ENCODE results near the gene TWIST1. TPM values are rescaled to one million over a fixed set of nuclear protein-coding genes. Genes with fewer than 3 reads are reported as not detected.
A peak's percentile ranks its signal among the peaks of the same experiment; 100 is the strongest.

The TWIST1 gene
- total and polyA plus RNA-seq, 11 donors, result 0.38 to 4.6 (median 1.0) TPM

- H3K27ac ChIP-seq, result peak overlapping the region in 1 of 12 donors; percentile 32
- H3K36me3 ChIP-seq, result no peaks in the 10 kb centered on the region
- intact Hi-C loops (cut with DNase I), result no loop called here
- H3K4me1 ChIP-seq, result peaks cover 0 to 30% (median 10%) of the 10 kb centered on the region in 12 donors
- peaks cover 26 to 98% (median 79%) of the 10 kb centered on the region in 9 donors for H3K27me3 ChIP-seq
- TF ChIP-seq, protein P1, sequence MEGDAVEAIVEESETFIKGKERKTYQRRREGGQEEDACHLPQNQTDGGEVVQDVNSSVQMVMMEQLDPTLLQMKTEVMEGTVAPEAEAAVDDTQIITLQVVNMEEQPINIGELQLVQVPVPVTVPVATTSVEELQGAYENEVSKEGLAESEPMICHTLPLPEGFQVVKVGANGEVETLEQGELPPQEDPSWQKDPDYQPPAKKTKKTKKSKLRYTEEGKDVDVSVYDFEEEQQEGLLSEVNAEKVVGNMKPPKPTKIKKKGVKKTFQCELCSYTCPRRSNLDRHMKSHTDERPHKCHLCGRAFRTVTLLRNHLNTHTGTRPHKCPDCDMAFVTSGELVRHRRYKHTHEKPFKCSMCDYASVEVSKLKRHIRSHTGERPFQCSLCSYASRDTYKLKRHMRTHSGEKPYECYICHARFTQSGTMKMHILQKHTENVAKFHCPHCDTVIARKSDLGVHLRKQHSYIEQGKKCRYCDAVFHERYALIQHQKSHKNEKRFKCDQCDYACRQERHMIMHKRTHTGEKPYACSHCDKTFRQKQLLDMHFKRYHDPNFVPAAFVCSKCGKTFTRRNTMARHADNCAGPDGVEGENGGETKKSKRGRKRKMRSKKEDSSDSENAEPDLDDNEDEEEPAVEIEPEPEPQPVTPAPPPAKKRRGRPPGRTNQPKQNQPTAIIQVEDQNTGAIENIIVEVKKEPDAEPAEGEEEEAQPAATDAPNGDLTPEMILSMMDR (IDR thresholded peaks at IDR 0.05), result no peak
- H3K4me3 ChIP-seq, result peak overlapping the region in 10 of 12 donors; percentile 4 to 59 (median 42)
- DNase-seq (no peak), ATAC-seq (no peak)
- no peaks in the 10 kb centered on the region for H3K9me3 ChIP-seq
- 37 to 53% (median 49%) methylated on average over 15 of the region's 15 CpGs for WGBS, 4 donors
These were observed 5.8 kb downstream of the TWIST1 start for GRCh38 chr7:19111474-19112273.

DNA sequence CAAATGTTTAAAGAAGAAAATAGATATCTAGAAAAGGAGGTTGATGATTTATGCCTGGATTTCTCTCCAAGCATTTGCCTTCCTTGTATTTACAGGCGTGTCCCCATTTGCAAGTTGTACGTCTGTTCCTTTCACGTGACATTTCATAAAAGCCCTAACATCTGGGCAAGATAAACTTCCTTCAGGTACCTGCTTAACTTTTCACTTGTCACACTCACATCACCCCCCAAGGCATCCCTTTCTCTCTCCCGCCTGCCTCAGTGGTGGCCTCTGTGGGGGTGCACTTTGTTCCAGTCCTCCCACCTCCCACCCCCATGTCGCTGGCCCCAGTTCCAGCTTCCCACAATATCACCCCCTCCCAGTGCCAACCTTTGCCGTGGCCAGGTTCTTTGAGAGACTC, 6.7 kb downstream of the TWIST1 start:
- no peak for TF ChIP-seq POLR2A (IDR thresholded peaks at IDR 0.05)
- TF ChIP-seq, protein P1 (IDR thresholded peaks at IDR 0.05), result no peak
- intact Hi-C loops (cut with DNase I), result no loop called here
- Histone ChIP-seq H3K4me1 (peaks cover 0 to 32% (median 12%) of the 10 kb centered on the region in 12 donors), H3K4me3 (no peak overlapping the region), H3K27ac (no peak overlapping the region), H3K27me3 (peaks cover 30 to 100% (median 80%) of the 10 kb centered on the region in 9 donors), H3K36me3 (no peaks in the 10 kb centered on the region), H3K9me3 (no peaks in the 10 kb centered on the region)
- no peak for ATAC-seq
- WGBS, 4 donors, result 41 to 57% (median 46%) methylated on average over 6 of the region's 6 CpGs
- no peak for DNase-seq

DNA sequence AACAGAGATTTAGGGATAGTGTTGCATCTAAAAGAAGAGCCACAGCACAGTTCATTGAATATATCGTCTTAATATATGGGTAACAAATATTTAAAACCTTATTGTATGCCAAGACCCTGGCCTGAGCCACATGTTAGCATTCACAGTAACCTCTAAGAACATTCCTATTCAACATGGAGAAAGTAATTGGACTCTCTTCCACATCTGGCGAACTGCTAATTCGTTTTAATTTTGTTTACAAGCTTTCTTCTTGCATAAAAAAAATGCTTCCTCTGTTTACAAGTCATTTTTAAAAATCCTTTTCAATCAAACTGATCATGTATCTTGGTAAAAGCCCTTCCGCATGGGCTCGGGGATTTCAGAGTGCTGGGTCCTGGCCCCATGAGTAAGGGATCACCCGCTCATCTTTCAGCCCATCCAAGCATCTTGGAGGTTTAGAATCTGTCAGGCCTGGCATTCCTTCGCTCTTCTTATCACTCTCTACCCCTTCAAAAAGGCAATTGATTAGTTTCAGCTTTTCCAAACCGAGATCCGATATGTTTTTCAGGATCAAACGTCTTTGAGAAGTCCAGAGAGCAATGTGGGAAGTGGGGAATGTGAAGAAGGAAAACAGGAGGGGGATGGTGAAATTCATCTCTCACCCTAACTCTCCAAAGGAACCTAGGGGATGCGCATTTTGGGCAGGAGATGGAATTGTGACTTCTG, 7.3 kb downstream of the TWIST1 start:
- H3K27me3 ChIP-seq, result peaks cover 30 to 100% (median 81%) of the 10 kb centered on the region in 9 donors
- 45 to 62% (median 54%) methylated on average over 11 of the region's 11 CpGs for WGBS, 4 donors
- DNase-seq (no peak), ATAC-seq (no peak)
- no peak overlapping the region for H3K27ac ChIP-seq
- intact Hi-C loops (cut with DNase I), result no loop called here
- TF ChIP-seq POLR2A (IDR thresholded peaks at IDR 0.05), result no peak
- TF ChIP-seq, protein P1 (IDR thresholded peaks at IDR 0.05), result no peak
- no peaks in the 10 kb centered on the region for H3K9me3 ChIP-seq
- H3K36me3 ChIP-seq, result no peaks in the 10 kb centered on the region
- H3K4me1 ChIP-seq, result peaks cover 0 to 32% (median 9%) of the 10 kb centered on the region in 12 donors
- no peak overlapping the region for H3K4me3 ChIP-seq

Measured in heart left ventricle (tissue), 16 donors.